Neural progenitor cell (in vitro differentiated cells): ENCODE data around the gene EME2.

Experiments
- CTCF ChIP-seq: fragments of 200-600 bp; sonication (generic); IDR thresholded peaks from 2 replicates; pipeline ENCODE4 v1.5.1; 2017; ENCODE audit warnings: antibody characterized with exemption, mild to moderate bottlenecking
- EZH2 ChIP-seq: fragments of 200-600 bp; sonication (generic); IDR thresholded peaks from 2 replicates; pipeline ENCODE4 v1.6.1; 2017; ENCODE audit warnings: antibody characterized with exemption, mild to moderate bottlenecking, moderate library complexity
- EZH2phosphoT487 ChIP-seq: fragments of 200-600 bp; sonication (generic); IDR thresholded peaks from 2 replicates; pipeline ENCODE4 v1.6.1; 2017; ENCODE audit warnings: antibody characterized with exemption

DNA sequence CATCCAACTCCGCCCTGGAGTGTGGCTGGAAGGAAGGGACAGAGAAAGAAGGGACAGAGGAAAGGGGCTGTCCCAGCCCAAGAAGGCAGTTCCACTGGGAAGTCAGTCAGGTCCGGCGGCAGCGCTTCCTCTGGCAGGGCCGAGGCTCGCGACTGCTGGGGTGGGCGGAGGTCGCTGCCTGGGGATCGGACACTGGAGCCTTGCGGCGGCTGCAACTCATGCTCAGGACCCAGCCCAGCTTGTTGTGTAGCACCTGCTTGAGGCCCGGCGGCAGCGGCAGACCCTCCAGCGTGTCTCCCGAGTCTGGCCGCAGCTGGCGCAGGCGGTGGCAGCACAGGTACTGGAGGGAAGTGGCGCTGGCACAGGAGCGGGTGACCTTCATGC is 4.4 kb downstream of the EME2 start:
- TF ChIP-seq CTCF (no peak), EZH2 (no peak), EZH2phosphoT487 (no peak)
